HG03108 (cell line): ENCODE results near the gene RETREG3.
"Not testable (repeated sequence)": the region's sequence is repeated elsewhere in the genome, so short reads cannot be mapped to it uniquely, and the experiment has no call there.

Source experiments
- ATAC-seq: cut with Tn5 transposase; IDR thresholded peaks from one replicate; pipeline ENCODE4 v1.9.1; 2021; ENCODE audit warnings: moderate library complexity; ENCODE audit not compliant: unreplicated experiment

Gene RETREG3

GRCh38 chr17:42554250-42555121 is 54.7 kb downstream of the RETREG3 start:
- ATAC-seq = peak; percentile 77

GRCh38 chr17:42553866-42554249 is 55.3 kb downstream of the RETREG3 start:
- no peak for ATAC-seq

DNA sequence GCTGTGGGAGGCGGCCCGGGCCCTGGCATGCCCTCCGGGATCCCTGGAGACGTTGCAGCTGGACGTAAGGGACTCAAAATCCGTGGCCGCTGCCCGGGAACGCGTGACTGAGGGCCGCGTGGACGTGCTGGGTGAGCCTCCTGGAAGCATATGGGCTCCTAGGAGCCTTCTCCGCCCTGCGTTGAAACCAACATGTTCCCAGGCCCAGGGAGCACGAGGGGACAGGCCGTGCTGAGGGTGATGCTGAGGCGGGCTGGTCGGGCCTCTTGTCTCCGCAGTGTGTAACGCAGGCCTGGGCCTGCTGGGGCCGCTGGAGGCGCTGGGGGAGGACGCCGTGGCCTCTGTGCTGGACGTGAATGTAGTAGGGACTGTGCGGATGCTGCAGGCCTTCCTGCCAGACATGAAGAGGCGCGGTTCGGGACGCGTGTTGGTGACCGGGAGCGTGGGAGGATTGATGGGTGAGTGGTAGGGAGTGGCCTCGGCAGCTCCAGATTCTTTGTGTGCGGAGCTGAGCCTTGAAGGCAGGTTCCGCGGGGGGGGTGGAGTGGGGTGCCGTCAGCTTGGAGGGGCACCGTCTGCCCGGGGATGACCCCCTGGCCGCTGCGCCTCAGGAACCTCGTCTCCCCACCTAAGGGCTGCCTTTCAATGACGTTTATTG is 55.9 kb downstream of the RETREG3 start:
- no peak for ATAC-seq

GRCh38 chr17:42552736-42553135 is 56.4 kb downstream of the RETREG3 start, which contains the start of gene HSD17B1:
HSD17B1 (plus strand) TSS chr17:42552923; CDS start chr17:42552934, 11 bp downstream.
- not testable (repeated sequence) for ATAC-seq

DNA sequence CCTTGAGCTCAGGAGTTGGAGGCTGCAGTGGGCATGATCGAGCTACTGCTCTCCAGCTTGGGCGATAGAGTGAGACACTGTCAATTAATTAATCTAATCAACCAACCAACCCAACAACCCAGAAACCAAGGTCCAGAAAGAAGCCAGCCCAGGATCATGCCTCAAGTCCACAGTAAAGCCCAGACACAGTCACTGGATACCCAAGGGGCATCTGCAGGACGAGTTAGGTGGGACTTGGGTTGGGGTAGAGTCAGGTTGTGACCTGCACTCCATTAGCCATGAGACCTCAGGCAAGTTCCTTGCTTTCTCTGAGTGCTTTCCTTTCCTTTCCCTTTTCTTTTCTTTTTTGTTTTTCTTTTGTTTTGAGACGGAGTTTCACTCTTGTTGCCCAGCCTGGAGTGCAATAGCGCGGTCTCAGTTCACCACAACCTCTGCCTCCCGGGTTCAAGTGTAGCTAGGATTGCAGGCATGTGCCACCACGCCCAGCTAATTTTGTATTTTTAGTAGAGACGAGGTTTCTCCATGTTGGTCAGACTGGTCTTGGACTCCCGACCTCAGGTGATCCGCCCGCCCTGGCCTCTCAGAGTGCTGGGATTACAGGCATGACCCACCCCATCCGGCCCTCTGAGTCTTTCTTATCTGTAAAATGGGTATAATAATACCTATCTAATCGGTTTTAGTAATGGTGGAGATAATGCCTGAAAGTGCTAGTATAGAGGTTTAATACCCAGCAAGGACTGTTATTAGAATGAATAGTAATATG is 60.0 kb downstream of the RETREG3 start:
- ATAC-seq = no peak

GRCh38 chr17:42548070-42548837 is 60.9 kb downstream of the RETREG3 start:
- peak; percentile 59 for ATAC-seq

- no peak for ATAC-seq
Measured at GRCh38 chr17:42547698-42548069, 61.5 kb downstream of the RETREG3 start.

GRCh38 chr17:42547001-42547461 is 62.1 kb downstream of the RETREG3 start:
- ATAC-seq = no peak

DNA sequence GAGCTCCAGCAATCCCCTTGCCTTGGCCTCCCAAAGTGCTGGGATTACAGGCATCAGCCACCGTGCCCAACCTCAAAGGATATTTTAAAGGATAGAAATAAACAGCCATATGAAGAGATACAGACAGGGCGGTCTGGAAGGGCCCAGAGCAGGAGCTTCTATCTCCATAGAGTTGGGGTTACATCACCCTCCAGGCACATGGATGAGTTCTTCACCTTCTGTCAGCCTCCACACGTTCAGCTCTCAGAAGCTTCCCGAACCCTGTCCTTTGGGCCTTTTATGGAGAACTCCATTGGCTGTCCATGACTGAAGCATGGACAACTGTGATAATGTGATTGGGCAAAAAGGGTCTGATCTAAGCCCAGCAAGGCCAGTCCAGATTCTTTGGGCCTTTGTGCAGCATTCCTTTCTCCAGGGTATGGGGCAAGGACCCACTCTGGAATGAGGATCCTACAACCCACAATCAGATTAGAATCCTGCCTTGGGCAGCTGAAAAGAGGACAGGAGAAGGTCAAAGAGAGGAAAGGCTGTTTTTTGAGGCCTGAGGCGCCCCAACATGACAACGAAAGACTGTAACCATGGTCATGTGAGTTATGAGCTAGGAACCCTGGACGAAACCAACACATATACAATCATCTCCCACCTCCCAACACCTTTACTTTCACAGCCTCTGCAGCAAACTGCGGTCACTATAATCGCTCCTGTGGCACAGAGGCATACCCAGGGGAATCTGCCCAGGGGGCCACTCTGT is 63.2 kb downstream of the RETREG3 start:
- not testable (repeated sequence) for ATAC-seq

GRCh38 chr17:42544874-42545283 is 64.3 kb downstream of the RETREG3 start:
- ATAC-seq = no peak

DNA sequence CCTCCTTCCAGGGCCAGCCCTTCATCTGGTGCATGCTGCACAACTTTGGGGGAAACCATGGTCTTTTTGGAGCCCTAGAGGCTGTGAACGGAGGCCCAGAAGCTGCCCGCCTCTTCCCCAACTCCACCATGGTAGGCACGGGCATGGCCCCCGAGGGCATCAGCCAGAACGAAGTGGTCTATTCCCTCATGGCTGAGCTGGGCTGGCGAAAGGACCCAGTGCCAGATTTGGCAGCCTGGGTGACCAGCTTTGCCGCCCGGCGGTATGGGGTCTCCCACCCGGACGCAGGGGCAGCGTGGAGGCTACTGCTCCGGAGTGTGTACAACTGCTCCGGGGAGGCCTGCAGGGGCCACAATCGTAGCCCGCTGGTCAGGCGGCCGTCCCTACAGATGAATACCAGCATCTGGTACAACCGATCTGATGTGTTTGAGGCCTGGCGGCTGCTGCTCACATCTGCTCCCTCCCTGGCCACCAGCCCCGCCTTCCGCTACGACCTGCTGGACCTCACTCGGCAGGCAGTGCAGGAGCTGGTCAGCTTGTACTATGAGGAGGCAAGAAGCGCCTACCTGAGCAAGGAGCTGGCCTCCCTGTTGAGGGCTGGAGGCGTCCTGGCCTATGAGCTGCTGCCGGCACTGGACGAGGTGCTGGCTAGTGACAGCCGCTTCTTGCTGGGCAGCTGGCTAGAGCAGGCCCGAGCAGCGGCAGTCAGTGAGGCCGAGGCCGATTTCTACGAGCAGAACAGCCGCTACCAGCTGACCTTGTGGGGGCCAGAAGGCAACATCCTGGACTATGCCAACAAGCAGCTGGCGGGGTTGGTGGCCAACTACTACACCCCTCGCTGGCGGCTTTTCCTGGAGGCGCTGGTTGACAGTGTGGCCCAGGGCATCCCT is 65.7 kb downstream of the RETREG3 start:
- no peak for ATAC-seq

DNA sequence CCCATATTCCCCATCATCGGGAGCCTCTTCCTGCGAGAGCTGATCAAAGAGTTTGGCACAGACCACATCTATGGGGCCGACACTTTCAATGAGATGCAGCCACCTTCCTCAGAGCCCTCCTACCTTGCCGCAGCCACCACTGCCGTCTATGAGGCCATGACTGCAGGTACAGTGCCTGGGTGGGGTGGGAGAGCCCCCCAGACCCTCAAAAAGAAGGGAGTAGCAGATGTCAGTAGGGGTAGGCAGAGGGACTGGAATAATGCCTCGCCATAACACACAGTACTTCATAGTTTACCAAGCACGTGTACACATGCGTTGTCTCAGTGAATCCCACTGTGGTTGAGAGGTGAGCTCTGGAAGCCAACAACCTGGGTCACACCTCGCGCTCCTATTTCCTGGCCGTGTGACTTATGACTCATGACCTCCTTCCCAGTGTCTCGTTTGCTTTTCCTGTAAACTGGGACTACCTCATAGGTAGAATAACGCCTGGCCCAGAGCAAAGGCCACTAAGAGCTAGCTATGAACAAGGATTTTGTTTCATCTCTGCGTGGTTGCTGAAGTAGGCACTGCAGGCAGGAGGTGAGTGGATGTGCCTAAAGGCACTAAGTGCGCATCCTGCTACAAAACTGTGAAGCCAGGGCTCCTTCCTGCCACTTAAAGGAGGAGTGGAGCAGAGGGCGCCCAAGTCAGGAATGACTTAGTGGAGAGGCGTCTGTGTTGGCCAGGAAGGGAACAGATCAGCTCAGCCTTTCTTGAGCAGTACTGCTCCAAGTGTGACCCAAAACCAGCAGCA is 67.9 kb downstream of the RETREG3 start:
- ATAC-seq = no peak

GRCh38 chr17:42540558-42540957 is 68.6 kb downstream of the RETREG3 start:
- ATAC-seq = not testable (repeated sequence)

DNA sequence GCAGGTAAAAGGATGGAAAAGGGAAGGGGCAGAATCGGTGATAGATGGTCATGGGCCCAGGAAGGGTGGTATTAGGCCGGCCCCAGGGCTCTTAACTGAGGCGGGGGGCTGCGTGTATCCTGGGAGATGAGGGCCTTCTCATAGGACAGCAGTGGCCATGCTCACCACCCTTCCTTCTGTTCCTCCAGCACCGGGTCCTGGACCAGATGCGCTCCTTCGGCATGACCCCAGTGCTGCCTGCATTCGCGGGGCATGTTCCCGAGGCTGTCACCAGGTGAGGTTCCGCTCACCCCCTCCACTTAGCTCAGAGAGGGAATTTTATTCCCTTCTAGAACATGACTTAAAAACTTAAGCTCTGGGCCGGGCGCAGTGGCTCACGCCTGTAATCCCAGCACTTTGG is 70.7 kb downstream of the RETREG3 start:
- ATAC-seq = no peak

- ATAC-seq = no peak
Measured at GRCh38 chr17:42537826-42538451, 71.2 kb downstream of the RETREG3 start.

DNA sequence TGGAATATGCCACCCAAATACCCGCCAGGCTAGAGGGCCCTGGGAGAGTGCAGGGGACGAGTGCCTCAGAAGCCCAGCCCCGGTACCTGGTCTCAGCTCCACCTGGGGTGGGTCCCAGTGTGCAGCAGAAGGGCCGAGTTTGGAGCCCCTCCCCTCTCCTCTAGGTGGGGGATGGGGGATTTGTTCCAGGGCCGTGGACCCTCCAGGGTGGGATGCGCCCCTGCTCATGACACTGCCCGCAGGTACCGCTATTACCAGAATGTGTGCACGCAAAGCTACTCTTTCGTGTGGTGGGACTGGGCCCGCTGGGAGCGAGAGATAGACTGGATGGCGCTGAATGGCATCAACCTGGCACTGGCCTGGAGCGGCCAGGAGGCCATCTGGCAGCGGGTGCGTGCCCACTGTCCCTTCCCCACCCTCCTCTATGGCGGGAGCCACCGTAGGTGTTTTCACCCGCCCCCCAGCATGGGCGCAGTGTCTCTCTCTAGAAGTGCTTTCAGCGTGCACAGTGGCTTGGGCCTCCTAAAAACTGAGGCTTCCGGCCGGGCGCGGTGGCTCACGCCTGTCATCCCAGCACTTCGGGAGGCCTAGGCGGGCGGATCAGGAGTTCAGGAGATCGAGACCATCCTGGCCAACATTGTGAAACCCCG is 71.9 kb downstream of the RETREG3 start:
- ATAC-seq = no peak
